NCI-H2107 (cell line): Measurements from ENCODE around the gene USP7.
"Not testable (repeated sequence)": the region's sequence is repeated elsewhere in the genome, so short reads cannot be mapped to it uniquely, and the experiment has no call there.

Source experiments
- DNase-seq: peaks from one replicate; lab custom pipeline; 2025; lab: John Stamatoyannopoulos, UW

USP7 gene

DNA sequence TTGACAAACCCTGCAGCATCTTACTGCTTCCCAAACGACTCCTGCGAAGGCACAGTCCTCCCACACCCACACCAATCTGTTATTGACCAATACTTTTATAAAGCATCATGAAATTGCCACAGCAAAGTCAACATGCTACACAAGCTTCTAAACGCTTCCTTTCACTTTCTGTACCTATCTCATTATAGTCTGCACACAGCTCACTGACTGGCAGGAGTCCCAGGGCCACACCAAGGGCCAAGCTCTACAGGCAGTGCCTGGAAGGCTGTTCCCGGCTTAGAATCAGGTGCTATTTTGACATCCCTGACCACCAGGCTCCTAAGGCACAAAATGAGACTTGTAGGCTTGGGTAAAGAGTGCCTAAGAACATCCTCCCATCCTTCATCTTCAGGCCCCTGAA is 39.5 kb downstream of the USP7 start:
- no peak for DNase-seq

GRCh38 chr16:8923199-8923598 is 40.5 kb downstream of the USP7 start:
- DNase-seq, result no peak

GRCh38 chr16:8921347-8921984 is 42.2 kb downstream of the USP7 start:
- no peak for DNase-seq

- DNase-seq, result no peak
Observed at GRCh38 chr16:8920645-8921346, 42.9 kb downstream of the USP7 start.

- DNase-seq, result no peak
Observed at GRCh38 chr16:8919934-8920462, 43.7 kb downstream of the USP7 start.

- DNase-seq, result no peak
Observed at GRCh38 chr16:8919089-8919933, 44.4 kb downstream of the USP7 start.

DNA sequence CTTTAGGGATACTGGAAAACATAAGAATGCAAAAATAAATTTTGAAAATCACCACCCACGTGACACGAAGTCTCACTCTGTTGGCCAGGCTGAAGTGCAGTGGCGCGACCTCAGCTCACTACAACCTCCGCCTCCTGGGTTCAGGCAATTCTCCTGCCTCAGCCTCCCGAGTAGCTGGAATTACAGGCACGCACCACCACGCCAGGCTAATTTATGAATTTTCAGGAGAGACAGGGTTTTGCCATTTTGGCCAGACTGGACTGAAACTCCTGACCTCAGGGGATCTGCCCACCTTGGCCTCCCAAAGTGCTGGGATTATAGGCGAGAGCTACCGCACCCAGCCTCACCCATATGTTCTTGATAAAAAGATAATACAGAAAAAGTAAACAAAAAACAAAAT is 46.4 kb downstream of the USP7 start:
- not testable (repeated sequence) for DNase-seq

GRCh38 chr16:8916541-8917225 is 47.0 kb downstream of the USP7 start:
- DNase-seq, result no peak

DNA sequence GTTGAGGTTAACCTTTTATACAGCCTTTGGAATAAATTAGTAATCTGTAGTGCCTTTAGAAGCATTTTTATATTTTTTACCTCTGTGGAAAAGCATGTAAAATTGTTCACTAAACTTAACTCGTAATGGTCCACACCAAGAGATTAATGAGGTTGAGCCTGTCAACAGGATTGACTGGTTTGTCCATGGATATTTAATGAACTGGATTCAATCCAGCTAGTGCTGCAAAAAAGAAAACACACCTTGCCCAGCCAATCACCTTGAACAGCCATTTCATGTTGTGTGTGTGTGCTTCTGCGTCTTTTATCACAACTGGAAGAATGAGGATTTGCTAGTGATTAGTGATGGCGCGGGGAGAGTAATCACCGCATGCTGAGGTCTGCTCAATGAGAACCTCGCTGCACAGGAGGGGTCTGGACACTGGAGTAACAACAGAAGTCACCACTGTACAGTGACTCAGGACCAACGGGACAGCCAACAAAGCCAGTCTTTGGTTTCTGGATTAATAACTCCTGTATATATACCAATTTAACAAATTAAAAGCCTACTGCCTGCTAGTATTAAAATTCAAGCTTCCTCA is 47.9 kb downstream of the USP7 start:
- DNase-seq, result no peak

DNA sequence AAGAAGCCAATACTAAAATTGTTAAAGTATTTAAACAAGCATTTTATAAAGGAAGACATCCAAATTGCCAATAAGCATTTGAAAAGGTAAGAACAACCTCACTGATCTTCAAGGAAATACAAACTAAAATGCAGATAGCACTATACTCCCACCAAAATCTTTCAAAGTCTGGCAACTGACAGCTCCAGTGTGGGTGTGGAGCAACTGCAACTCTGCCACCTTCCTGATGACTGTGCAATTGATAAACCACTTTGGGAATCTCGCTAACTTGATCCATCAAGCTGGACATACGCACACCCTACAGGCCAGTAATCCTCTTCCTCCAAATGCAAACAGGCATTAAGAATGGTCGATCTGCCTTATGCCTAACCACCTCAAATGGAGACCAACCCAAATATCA is 49.6 kb downstream of the USP7 start:
- DNase-seq, result no peak

DNA sequence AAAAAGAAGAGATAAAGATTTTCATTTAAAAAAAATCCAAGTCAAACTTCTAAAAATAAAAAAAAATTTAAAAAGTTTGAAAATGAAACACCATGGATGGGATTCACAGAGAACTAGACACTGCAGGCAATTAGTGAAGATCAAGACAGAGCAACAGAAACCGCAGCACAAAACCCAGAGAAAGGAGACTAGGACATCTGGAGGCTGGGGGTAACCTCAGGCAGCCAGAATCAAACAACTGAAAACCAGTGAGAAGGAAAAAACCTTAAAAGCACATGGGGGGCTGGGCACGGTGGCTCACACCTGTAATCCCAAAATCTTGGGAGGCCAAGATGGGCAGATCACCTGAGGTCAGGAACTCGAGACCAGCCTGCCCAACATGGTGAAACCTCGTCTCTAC is 50.9 kb downstream of the USP7 start:
- DNase-seq, result no peak

- no peak for DNase-seq
Observed at GRCh38 chr16:8910811-8911210, 52.9 kb downstream of the USP7 start.

- DNase-seq, result no peak
Observed at GRCh38 chr16:8908810-8909468, 54.8 kb downstream of the USP7 start.

- no peak for DNase-seq
Observed at GRCh38 chr16:8907096-8907495, 56.6 kb downstream of the USP7 start.

GRCh38 chr16:8905795-8906591 is 57.7 kb downstream of the USP7 start:
- DNase-seq, result no peak

DNA sequence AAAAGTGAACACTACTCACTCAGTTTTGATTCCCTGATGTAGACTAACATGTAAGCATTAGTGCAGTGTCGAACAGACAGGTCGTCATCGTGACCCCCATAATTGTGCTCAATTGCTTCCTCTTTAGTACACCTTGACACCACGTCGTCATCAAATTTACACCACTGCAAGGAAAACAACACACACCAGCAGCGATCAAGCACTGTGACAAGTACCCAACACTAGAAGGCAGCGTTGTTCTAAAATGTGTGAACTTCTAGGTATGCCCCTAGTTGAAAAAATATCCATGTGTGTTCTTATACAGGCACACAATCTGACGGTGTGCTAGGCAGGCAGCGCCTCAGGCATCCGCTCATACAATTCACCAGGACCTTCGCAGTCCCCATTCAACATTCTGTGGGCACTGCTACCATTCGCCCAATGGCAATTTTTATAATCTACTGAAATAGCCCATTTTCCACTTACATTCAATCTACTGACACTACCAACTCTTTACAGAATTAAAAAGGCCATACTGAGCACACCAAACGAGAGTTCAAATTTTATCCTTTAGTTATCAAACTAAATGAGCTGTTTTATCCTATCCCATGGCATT is 58.4 kb downstream of the USP7 start:
- no peak for DNase-seq

- no peak for DNase-seq
Observed at GRCh38 chr16:8904018-8904430, 59.7 kb downstream of the USP7 start.

DNA sequence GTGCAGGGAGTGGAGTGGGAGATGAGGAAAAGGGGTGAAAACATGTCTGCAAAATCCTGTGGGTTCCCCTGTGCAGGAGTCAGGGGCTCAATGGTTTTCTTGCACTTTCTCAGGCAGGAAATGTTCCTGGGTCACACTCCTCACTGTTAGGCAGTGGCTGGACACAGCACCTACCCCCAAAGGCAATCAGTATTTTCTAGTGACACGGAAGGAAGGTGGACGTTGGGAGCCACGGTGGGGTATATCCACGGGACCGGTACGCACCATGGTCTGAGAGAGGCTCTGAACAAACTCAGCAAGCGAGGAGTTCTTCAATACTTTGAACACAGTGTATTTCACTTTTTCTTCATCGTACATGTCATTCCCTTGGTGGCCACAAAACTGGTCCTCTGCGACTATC is 60.7 kb downstream of the USP7 start:
- no peak for DNase-seq

DNA sequence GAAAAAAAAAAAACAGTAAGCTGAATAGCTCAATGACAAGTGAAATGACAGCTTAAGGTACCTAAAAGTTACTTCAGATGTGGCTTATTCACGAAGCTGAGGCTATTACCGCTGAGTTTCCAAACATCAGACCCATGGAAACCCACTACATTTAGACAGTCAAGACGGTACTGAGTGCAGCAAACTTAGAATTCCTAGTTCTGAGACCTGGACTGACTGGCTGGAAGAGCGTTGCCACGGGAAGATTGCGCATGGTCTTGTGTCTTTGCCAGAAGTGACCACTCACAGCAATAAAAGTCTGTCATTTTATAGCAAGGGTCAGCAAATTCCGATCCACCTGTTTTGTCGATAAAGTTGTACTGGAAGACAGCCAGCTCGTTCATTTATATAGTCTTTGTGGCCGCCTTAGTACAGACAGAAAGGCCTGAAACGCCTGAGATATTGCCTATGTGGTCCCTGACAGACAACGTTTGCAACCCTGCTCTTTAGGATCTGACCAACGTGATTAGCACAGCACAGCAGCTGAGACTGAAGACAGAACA is 62.3 kb downstream of the USP7 start:
- no peak for DNase-seq

DNA sequence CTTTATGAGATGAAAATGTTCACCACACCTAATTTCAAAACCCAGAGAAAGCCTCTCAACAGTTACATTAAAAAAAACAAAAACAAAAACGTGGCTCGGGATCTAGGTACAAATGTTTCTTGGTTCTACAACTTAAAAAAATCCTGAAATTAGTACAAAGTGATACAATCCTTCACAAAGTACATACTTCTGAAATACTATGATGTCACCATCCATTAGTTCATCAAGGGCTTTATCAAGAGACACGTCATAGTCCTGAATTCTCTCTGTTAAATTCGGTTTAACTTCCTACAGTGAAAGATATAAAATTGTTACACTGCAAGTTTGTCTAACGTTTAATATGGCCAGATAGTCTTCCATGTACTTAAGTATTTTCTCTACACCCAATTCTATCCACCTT is 63.4 kb downstream of the USP7 start:
- DNase-seq, result no peak
